HCT116 (cell line): Measurements from ENCODE around the gene PSMD12. TPM values are rescaled to one million over a fixed set of nuclear protein-coding genes. Genes with fewer than 3 reads are reported as not detected.

Source experiments
- ATAC-seq: fragments of 200-7000 bp; cut with Tn5 transposase; 2 replicates; pipeline ENCODE4 v1.9.1; 2020; ENCODE audit warnings: mild to moderate bottlenecking, moderate library complexity
- BruUV-seq: library from RNA; stranded (reverse); fragments of 400-500 nt; replicated peaks from 2 replicates; lab custom pipeline; 2021; lab: Mats Ljungman, UMichigan
- CTCF ChIA-PET: fragments of 300-600 bp; sonication (Branson Sonifier 250); formaldehyde crosslinking; loops from one replicate; lab custom pipeline; 2021; ENCODE audit warnings: antibody characterized with exemption; lab: Charles Lee
- POLR2A ChIA-PET: fragments of 300-600, 350-600 bp; sonication (Branson Sonifier 250); formaldehyde crosslinking; loops from one replicate; lab custom pipeline; 2021; ENCODE audit warnings: antibody characterized with exemption; lab: Charles Lee
- RAD21 ChIA-PET, 2 experiments: fragments of 300-600 bp; sonication (Branson Sonifier 250); formaldehyde crosslinking; loops; one replicate each; lab custom pipeline; 2023; ENCODE audit warnings: low total read pairs in 2 of 2; ENCODE audit not compliant: uncharacterized antibody in 2 of 2, unreplicated experiment in 2 of 2, low non-redundant PET in 1 of 2; lab: Charles Lee
- DNase-seq: peaks from one replicate; pipeline ENCODE4 v3.0.0-alpha.2; 2010; ENCODE audit warnings: low read depth, low spot score
- H2AFZ ChIP-seq: fragments of 200-600 bp; shearing (Covaris generic), sonication (generic); 2 replicates; pipeline ENCODE4 v1.6.1; 2017; ENCODE audit warnings: low read depth, mixed run types, mixed read lengths, antibody characterized with exemption, low read length; ENCODE audit not compliant: poor library complexity, severe bottlenecking
- H3K27ac ChIP-seq: 2 replicates; pipeline ENCODE4 v1.5.1; 2012; ENCODE audit warnings: low read depth, low read length
- H3K27me3 ChIP-seq: fragments of 200-600 bp; sonication (generic); 2 replicates; pipeline ENCODE4 v1.6.1; 2016; ENCODE audit warnings: mixed run types, low read length, mixed read lengths; ENCODE audit not compliant: insufficient read depth
- H3K36me3 ChIP-seq, 2 experiments: fragments of 200-500 bp in 1 of 2; fragments of 200-600 bp in 1 of 2; sonication (Bioruptor generic) in 1 of 2; sonication (generic) in 1 of 2; 2 replicates each; pipeline versions ENCODE4 v1.5.1 to v1.6.1; 2014 to 2016; ENCODE audit warnings: low read length in 2 of 2, inconsistent platforms in 1 of 2, mixed read lengths in 1 of 2, mixed run types in 1 of 2; ENCODE audit not compliant: insufficient read depth in 2 of 2, control insufficient read depth in 1 of 2
- H3K4me1 ChIP-seq, 2 experiments: fragments of 200-600 bp in 1 of 2; sonication (generic) in 1 of 2; 2 replicates each; pipeline versions ENCODE4 v1.5.1 to v1.6.1; 2012 to 2017; ENCODE audit warnings: low read length in 2 of 2, inconsistent platforms in 1 of 2, mild to moderate bottlenecking in 1 of 2, mixed read lengths in 1 of 2, mixed run types in 1 of 2, moderate library complexity in 1 of 2; ENCODE audit not compliant: insufficient read depth in 2 of 2, control insufficient read depth in 1 of 2
- H3K4me2 ChIP-seq: fragments of 200-600 bp; sonication (generic); 2 replicates; pipeline ENCODE4 v1.6.1; 2017; ENCODE audit warnings: mixed run types, low read length, mixed read lengths
- H3K4me3 ChIP-seq, 2 experiments: fragments of 200-600 bp in 1 of 2; sonication (generic) in 1 of 2; replicated peaks in 1 of 2; 2 replicates each; pipeline ENCODE4 v1.5.1; 2011 to 2016; ENCODE audit warnings: low read length in 2 of 2, control low read depth in 1 of 2, low read depth in 1 of 2, mild to moderate bottlenecking in 1 of 2, mixed read lengths in 1 of 2, mixed run types in 1 of 2
- H3K79me2 ChIP-seq: fragments of 200-600 bp; sonication (generic); 2 replicates; pipeline ENCODE4 v1.6.1; 2017; ENCODE audit warnings: mild to moderate bottlenecking, mixed run types, low read length, moderate library complexity, mixed read lengths; ENCODE audit not compliant: insufficient read depth
- H3K9ac ChIP-seq: fragments of 200-600 bp; sonication (generic); 2 replicates; pipeline ENCODE4 v1.6.1; 2016; ENCODE audit warnings: low read length, mixed read lengths
- H3K9me2 ChIP-seq: fragments of 200-600 bp; sonication (generic), shearing (Covaris generic); 2 replicates; pipeline ENCODE4 v1.6.1; 2017; ENCODE audit warnings: mixed run types, mild to moderate bottlenecking, moderate library complexity; ENCODE audit not compliant: insufficient read depth
- H3K9me3 ChIP-seq, 2 experiments: fragments of 200-500 bp in 1 of 2; fragments of 200-600 bp in 1 of 2; sonication (Bioruptor generic) in 1 of 2; sonication (generic) in 1 of 2; 2 replicates each; pipeline ENCODE4 v1.6.1; 2014 to 2017; ENCODE audit warnings: low read length in 2 of 2, mixed read lengths in 2 of 2, inconsistent platforms in 1 of 2, low read depth in 1 of 2, mild to moderate bottlenecking in 1 of 2, mixed run types in 1 of 2, moderate library complexity in 1 of 2; ENCODE audit not compliant: control insufficient read depth in 1 of 2, insufficient read depth in 1 of 2
- H4K20me1 ChIP-seq: fragments of 200-600 bp; sonication (generic), shearing (Covaris generic); 2 replicates; pipeline ENCODE4 v1.6.1; 2017; ENCODE audit warnings: mixed run types, mild to moderate bottlenecking, moderate library complexity; ENCODE audit not compliant: insufficient read depth
- CEBPB ChIP-seq: IDR thresholded peaks from 2 replicates; pipeline ENCODE4 v1.6.1; 2012; ENCODE audit warnings: low read depth
- EGR1 ChIP-seq: IDR thresholded peaks from 2 replicates; pipeline ENCODE4 v1.6.1; 2012; ENCODE audit warnings: low read depth
- ELF1 ChIP-seq: IDR thresholded peaks from 2 replicates; pipeline ENCODE4 v1.6.1; 2012; ENCODE audit warnings: low read depth, borderline replicate concordance
- EZH2 ChIP-seq: fragments of 200-600 bp; sonication (generic); IDR thresholded peaks from 2 replicates; pipeline ENCODE4 v1.6.1; 2017; ENCODE audit warnings: antibody characterized with exemption, mixed run types
- EZH2phosphoT487 ChIP-seq: fragments of 200-600 bp; IDR thresholded peaks from 2 replicates; pipeline ENCODE4 v1.6.1; 2018; ENCODE audit warnings: antibody characterized with exemption, borderline replicate concordance
- FOSL1 ChIP-seq: IDR thresholded peaks from 2 replicates; pipeline ENCODE4 v1.6.1; 2012; ENCODE audit warnings: low read depth
- JUND ChIP-seq: IDR thresholded peaks from 2 replicates; pipeline ENCODE4 v1.6.1; 2012
- POLR2A ChIP-seq: IDR thresholded peaks from 2 replicates; pipeline ENCODE4 v1.7.0; 2011; ENCODE audit warnings: borderline replicate concordance; ENCODE audit not compliant: insufficient read depth, insufficient read length; ENCODE audit errors: extremely low read depth
- RAD21 ChIP-seq: IDR thresholded peaks from 2 replicates; pipeline ENCODE4 v1.6.1; 2012; ENCODE audit warnings: low read depth, mild to moderate bottlenecking
- SIN3A ChIP-seq: IDR thresholded peaks from 2 replicates; pipeline ENCODE4 v1.6.1; 2012; ENCODE audit warnings: low read depth
- SP1 ChIP-seq: IDR thresholded peaks from 2 replicates; pipeline ENCODE4 v1.6.1; 2012; ENCODE audit warnings: low read depth
- SRF ChIP-seq: IDR thresholded peaks from 2 replicates; pipeline ENCODE4 v1.6.1; 2012; ENCODE audit warnings: low read depth
- TCF7L2 ChIP-seq: IDR thresholded peaks from 2 replicates; pipeline ENCODE4 v1.7.0; 2011; ENCODE audit warnings: borderline replicate concordance, inconsistent platforms; ENCODE audit not compliant: insufficient read depth, insufficient read length; ENCODE audit errors: extremely low read depth
- YY1 ChIP-seq: IDR thresholded peaks from 2 replicates; pipeline ENCODE4 v1.6.1; 2011; ENCODE audit warnings: low read length, low read depth, moderate library complexity, mild to moderate bottlenecking; ENCODE audit not compliant: insufficient replicate concordance; ENCODE audit errors: extremely low read depth
- ZFX ChIP-seq: fragments of 450-650 bp; IDR thresholded peaks from 2 replicates; pipeline ENCODE4 v1.6.1; 2017
- ZNF274 ChIP-seq: fragments of 200-500 bp; sonication (Bioruptor generic); IDR thresholded peaks from 2 replicates; pipeline ENCODE4 v1.6.1; 2014; ENCODE audit warnings: mild to moderate bottlenecking, low read depth, low read length, inconsistent platforms
- intact Hi-C: fragments of 100-400 bp; cut with micrococcal nuclease; formaldehyde crosslinking; loops from 2 replicates; pipeline ENCODE4 v1.10.0; 2022
- total RNA-seq: library from RNA; stranded (reverse); gene quantifications from one replicate; pipeline ENCODE4 v1.2.1, GENCODE V29; 2021; ENCODE audit not compliant: unreplicated experiment
- TF ChIP-seq, protein P1 (sequence below): IDR thresholded peaks from 2 replicates; pipeline ENCODE4 v1.6.1; 2012; ENCODE audit warnings: low read depth
- TF ChIP-seq, protein P2 (sequence below): IDR thresholded peaks from 2 replicates; pipeline ENCODE4 v1.6.1; 2012
- TF ChIP-seq, protein P3 (sequence below): IDR thresholded peaks from 2 replicates; pipeline ENCODE4 v1.6.1; 2011; ENCODE audit warnings: mild to moderate bottlenecking, low read length, moderate library complexity; ENCODE audit not compliant: insufficient replicate concordance; ENCODE audit errors: extremely low read depth
- TF ChIP-seq, protein P4 (sequence below): IDR thresholded peaks from 2 replicates; pipeline ENCODE4 v1.6.1; 2012

PSMD12 gene
- total RNA-seq, 1 experiment from 2014 or later = 115 TPM

DNA sequence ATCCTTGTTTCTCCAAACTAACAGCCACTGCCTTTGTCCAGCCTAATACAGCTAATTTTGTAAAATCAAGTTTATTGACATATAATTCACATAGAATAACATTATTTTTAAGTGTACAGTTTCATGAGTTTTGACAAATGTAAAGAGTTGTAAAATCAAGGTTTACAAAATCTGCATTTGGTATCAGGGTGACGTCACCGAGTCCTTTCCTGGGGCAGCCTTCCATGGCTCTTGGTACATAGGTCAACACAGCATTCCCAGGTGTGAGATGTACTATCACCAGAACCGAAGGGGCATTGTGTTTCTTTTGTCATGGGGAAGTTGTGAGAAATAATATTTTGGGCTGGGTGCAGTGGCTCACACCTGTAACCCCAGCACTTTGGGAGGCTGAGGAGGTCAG is 42.9 kb downstream of the PSMD12 start:
- RAD21 ChIA-PET = no interaction called here
- Histone ChIP-seq H3K4me3 (no peak overlapping the region), H3K4me2 (no peak overlapping the region), H3K4me1 (no peaks in the 10 kb centered on the region), H3K9ac (no peak overlapping the region), H2AFZ (no peak overlapping the region), H3K36me3 (no peaks in the 10 kb centered on the region)
- no peak for ATAC-seq
- BruUV-seq = no TSS peak
- no peak for TF ChIP-seq EGR1
- TF ChIP-seq CEBPB = no peak
- TF ChIP-seq, protein P1, sequence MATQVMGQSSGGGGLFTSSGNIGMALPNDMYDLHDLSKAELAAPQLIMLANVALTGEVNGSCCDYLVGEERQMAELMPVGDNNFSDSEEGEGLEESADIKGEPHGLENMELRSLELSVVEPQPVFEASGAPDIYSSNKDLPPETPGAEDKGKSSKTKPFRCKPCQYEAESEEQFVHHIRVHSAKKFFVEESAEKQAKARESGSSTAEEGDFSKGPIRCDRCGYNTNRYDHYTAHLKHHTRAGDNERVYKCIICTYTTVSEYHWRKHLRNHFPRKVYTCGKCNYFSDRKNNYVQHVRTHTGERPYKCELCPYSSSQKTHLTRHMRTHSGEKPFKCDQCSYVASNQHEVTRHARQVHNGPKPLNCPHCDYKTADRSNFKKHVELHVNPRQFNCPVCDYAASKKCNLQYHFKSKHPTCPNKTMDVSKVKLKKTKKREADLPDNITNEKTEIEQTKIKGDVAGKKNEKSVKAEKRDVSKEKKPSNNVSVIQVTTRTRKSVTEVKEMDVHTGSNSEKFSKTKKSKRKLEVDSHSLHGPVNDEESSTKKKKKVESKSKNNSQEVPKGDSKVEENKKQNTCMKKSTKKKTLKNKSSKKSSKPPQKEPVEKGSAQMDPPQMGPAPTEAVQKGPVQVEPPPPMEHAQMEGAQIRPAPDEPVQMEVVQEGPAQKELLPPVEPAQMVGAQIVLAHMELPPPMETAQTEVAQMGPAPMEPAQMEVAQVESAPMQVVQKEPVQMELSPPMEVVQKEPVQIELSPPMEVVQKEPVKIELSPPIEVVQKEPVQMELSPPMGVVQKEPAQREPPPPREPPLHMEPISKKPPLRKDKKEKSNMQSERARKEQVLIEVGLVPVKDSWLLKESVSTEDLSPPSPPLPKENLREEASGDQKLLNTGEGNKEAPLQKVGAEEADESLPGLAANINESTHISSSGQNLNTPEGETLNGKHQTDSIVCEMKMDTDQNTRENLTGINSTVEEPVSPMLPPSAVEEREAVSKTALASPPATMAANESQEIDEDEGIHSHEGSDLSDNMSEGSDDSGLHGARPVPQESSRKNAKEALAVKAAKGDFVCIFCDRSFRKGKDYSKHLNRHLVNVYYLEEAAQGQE = no peak
- TF ChIP-seq FOSL1 = no peak
- no peak for TF ChIP-seq RAD21
- no peak for TF ChIP-seq ELF1
- TF ChIP-seq EZH2phosphoT487 = no peak
- no peak for TF ChIP-seq POLR2A
- no peak for TF ChIP-seq ZFX
- TF ChIP-seq, protein P2, sequence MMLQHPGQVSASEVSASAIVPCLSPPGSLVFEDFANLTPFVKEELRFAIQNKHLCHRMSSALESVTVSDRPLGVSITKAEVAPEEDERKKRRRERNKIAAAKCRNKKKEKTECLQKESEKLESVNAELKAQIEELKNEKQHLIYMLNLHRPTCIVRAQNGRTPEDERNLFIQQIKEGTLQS = no peak
- no peak for TF ChIP-seq SIN3A
- TF ChIP-seq TCF7L2 = no peak
- TF ChIP-seq, protein P3, sequence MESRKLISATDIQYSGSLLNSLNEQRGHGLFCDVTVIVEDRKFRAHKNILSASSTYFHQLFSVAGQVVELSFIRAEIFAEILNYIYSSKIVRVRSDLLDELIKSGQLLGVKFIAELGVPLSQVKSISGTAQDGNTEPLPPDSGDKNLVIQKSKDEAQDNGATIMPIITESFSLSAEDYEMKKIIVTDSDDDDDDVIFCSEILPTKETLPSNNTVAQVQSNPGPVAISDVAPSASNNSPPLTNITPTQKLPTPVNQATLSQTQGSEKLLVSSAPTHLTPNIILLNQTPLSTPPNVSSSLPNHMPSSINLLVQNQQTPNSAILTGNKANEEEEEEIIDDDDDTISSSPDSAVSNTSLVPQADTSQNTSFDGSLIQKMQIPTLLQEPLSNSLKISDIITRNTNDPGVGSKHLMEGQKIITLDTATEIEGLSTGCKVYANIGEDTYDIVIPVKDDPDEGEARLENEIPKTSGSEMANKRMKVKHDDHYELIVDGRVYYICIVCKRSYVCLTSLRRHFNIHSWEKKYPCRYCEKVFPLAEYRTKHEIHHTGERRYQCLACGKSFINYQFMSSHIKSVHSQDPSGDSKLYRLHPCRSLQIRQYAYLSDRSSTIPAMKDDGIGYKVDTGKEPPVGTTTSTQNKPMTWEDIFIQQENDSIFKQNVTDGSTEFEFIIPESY = no peak
- TF ChIP-seq YY1 = no peak
- TF ChIP-seq ZNF274 = no peak
- no peak for TF ChIP-seq SP1
- no peak for TF ChIP-seq EZH2
- no peak for TF ChIP-seq SRF
- TF ChIP-seq, protein P4, sequence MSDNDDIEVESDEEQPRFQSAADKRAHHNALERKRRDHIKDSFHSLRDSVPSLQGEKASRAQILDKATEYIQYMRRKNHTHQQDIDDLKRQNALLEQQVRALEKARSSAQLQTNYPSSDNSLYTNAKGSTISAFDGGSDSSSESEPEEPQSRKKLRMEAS = no peak
- no peak for TF ChIP-seq JUND
- TF ChIP-seq, all 23 proteins: peak for 0
- no peak overlapping the region for H3K27ac ChIP-seq
- POLR2A ChIA-PET = no interaction called here
- CTCF ChIA-PET = interaction anchor here (0.7 kb wide), 1 partner anchor 324 kb away, joined by 3 read pairs; no protein-coding TSS in a partner anchor
- intact Hi-C loops = no loop called here
- no peak for DNase-seq
- no peaks in the 10 kb centered on the region for H3K79me2 ChIP-seq
- H3K27me3 ChIP-seq = no peaks in the 10 kb centered on the region
- H4K20me1 ChIP-seq = no peaks in the 10 kb centered on the region
- no peaks in the 10 kb centered on the region for H3K9me2 ChIP-seq
- no peaks in the 10 kb centered on the region for H3K9me3 ChIP-seq
